ENCODE data around the gene MPST.

Gene MPST

DNA sequence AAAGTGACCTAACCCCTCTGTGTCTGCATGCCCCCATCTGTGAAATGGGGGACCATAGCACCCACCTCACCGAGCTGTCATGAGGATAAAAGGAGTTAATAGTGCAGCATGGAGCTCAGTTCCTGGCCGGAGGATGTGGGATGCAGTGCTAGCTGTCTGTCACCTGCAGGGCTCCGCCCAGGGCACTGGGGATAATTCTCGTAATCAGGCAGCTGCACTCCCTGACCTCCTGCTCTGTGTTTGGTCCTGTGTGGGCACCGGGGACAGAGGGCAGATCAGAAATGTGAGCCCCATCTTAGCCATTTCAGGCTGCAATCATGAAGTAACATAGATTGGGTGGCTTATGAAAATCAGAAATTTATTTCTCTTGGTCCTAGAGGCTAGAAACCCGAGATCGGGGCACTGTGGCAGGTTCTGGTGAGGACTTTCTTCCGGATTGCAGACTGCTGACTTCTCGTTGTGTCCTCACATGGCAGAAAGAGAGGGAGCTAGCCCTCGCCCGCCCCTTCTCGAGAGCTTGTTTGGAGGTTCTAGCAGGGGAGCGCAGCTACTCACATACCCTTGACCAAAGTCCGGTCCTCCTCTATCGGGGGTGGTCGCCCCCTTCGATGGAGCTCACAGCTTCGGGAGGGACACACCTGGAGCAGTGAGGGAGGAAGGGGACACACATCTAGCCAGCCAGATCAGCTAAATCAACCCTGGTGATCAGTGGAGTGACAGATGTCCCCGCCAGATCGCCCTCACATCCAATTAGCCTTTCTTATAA is 35.2 kb downstream of the MPST start:
- no peak overlapping the region for H3K4me3 ChIP-seq (ENCODE audit: low read depth, low read length)
- in situ Hi-C loops (cut with HindIII; ENCODE audit: low sequenced_read_pairs): no loop called here
- TF ChIP-seq CTCF (IDR thresholded peaks at IDR 0.05; ENCODE audit: low read depth, low read length, missing control alignments): no peak
- DNase-seq (ENCODE audit: low read depth): no peak

- H3K4me3 ChIP-seq (ENCODE audit: low read depth, low read length): no peak overlapping the region
- in situ Hi-C loops (cut with HindIII; ENCODE audit: low sequenced_read_pairs): no loop called here
- TF ChIP-seq CTCF (IDR thresholded peaks at IDR 0.05; ENCODE audit: low read depth, low read length, missing control alignments): no peak
- no peak for DNase-seq (ENCODE audit: low read depth)
Measured at GRCh38 chr22:37056246-37056645, 36.7 kb downstream of the MPST start.

DNA sequence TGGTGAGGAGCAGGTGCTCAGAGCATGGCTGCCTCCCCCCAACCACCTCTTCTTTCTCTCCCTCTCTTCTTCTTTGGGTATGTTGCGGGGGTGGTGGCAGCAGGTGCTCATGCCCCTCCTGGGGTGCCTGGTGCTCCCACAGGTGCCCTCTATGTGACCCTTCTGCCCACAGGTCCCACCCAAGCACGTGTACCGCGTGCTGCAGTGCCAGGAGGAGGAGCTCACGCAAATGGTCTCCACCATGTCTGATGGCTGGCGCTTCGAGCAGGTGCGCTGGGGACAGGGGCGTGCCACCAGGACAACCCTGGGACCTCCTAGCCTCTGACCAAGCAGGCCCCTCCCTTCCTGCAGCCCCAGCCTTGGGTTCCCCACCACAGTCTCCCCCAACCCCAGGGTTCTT is 37.7 kb downstream of the MPST start:
- TF ChIP-seq CTCF (IDR thresholded peaks at IDR 0.05; ENCODE audit: low read depth, low read length, missing control alignments): no peak
- no peak for DNase-seq (ENCODE audit: low read depth)
- in situ Hi-C loops (cut with HindIII; ENCODE audit: low sequenced_read_pairs): no loop called here
- H3K4me3 ChIP-seq (ENCODE audit: low read depth, low read length): no peak overlapping the region

DNA sequence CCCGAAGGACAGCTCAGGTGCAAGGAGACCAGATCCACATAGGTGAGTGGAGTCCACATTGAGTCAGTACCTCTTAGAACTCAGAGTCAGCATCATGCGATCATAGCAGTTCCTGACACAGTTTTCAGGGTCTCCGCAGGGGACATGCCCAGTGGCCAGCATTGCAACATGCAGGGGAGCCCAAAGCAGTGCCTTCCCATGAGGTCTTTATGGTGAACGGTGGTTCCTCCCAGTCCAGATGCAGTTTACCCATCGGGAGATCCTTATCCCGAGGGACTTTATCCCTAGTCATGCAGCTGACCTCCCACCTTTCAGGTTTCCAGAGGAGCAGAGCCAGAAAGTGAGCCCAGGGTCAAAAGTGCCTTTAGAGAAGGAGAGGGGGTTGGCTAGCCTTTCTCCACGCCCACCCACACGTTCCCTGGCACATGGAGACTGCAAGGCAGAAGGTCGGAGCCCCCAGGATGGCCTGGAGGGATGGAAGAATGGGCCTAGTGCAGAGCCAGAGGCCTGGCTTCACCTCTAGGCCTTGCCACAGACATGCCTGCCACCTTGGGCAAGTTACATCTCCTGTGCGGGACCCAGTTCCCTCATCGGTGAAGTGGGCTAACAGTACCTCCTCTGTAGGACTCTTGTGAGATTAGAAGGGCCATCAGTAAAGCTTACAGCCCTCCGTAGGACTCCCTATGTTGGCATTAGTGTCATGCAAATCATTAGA is 38.4 kb downstream of the MPST start:
- DNase-seq (ENCODE audit: low read depth): no peak
- in situ Hi-C loops (cut with HindIII; ENCODE audit: low sequenced_read_pairs): no loop called here
- no peak for TF ChIP-seq CTCF (IDR thresholded peaks at IDR 0.05; ENCODE audit: low read depth, low read length, missing control alignments)
- no peak overlapping the region for H3K4me3 ChIP-seq (ENCODE audit: low read depth, low read length)

- TF ChIP-seq CTCF (IDR thresholded peaks at IDR 0.05; ENCODE audit: low read depth, low read length, missing control alignments): no peak
- in situ Hi-C loops (cut with HindIII; ENCODE audit: low sequenced_read_pairs): no loop called here
Measured at GRCh38 chr22:37058917-37059701, 39.6 kb downstream of the MPST start.

GRCh38 chr22:37059876-37060449 is 40.4 kb downstream of the MPST start:
- no peak for TF ChIP-seq CTCF (IDR thresholded peaks at IDR 0.05; ENCODE audit: low read depth, low read length, missing control alignments)
- no peak for DNase-seq (ENCODE audit: low read depth)
- in situ Hi-C loops (cut with HindIII; ENCODE audit: low sequenced_read_pairs): no loop called here

More at GRCh38 chr22:37058917-37059701, 39.6 kb downstream of the MPST start:
- no peak overlapping the region for H3K4me3 ChIP-seq (ENCODE audit: low read depth, low read length)
- no peak for DNase-seq (ENCODE audit: low read depth)

More at GRCh38 chr22:37059876-37060449, 40.4 kb downstream of the MPST start:
- no peak overlapping the region for H3K4me3 ChIP-seq (ENCODE audit: low read depth, low read length)
